GM18507 (cell line): Measurements from ENCODE around the gene SGMS1.
"Not testable (repeated sequence)": the region's sequence is repeated elsewhere in the genome, so short reads cannot be mapped to it uniquely, and the experiment has no call there.

Experiments used
- DNase-seq: peaks from one replicate; pipeline ENCODE4 v3.0.0; 2011; ENCODE audit warnings: low read depth; ENCODE audit not compliant: insufficient read length; ENCODE audit errors: extremely low spot score
- FAIRE-seq: peaks from 2 replicates; lab custom pipeline; 2011; peaks lifted over from hg19 to GRCh38; lab: Jason Lieb, UNC

SGMS1 gene

DNA sequence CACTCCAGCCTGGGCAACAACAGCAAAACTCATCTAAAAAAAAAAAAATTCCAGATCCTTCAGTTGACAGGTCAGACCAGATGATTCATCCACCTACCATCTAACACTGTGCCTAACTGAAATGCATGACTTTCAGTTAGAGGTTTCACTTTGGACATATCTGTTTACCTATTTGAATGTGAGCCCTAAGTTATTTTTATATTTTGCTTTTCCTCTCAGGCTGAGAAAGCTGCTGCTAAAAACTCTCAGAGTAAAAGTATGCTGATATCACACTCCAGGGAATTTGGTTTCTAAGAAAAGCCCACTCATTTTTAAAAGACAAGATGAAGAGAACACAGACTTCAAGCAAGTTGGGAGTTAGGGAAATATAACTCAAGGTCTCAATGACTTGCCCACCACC, 126.0 kb downstream of the SGMS1 start:
- peak; percentile 93 for FAIRE-seq
- DNase-seq: peak; percentile 25

- FAIRE-seq (peak; percentile 46), DNase-seq (no peak)
Measured at GRCh38 chr10:50496228-50496627, 127.5 kb downstream of the SGMS1 start.

GRCh38 chr10:50490241-50490640, 133.5 kb downstream of the SGMS1 start:
- no peak for FAIRE-seq

DNA sequence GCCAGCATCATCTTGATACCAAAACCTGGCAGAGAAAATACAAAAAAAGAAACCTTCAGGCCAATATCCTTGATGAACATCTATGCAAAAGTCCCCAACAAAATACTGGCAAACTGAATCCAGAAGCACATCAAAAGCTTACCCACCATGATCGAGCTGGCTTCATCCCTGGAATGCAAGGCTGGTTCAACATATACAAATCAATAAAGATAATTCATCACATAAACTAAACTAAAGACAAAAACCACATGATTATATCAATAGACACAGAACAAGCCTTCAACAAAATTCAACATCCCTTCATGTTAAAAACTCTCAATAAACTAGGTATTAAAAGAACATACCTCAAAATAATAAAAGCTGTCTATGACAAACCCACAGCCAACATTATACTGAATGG, 139.2 kb downstream of the SGMS1 start:
- not testable (repeated sequence) for FAIRE-seq, DNase-seq

More at GRCh38 chr10:50490241-50490640, 133.5 kb downstream of the SGMS1 start:
- DNase-seq: no peak

DNA sequence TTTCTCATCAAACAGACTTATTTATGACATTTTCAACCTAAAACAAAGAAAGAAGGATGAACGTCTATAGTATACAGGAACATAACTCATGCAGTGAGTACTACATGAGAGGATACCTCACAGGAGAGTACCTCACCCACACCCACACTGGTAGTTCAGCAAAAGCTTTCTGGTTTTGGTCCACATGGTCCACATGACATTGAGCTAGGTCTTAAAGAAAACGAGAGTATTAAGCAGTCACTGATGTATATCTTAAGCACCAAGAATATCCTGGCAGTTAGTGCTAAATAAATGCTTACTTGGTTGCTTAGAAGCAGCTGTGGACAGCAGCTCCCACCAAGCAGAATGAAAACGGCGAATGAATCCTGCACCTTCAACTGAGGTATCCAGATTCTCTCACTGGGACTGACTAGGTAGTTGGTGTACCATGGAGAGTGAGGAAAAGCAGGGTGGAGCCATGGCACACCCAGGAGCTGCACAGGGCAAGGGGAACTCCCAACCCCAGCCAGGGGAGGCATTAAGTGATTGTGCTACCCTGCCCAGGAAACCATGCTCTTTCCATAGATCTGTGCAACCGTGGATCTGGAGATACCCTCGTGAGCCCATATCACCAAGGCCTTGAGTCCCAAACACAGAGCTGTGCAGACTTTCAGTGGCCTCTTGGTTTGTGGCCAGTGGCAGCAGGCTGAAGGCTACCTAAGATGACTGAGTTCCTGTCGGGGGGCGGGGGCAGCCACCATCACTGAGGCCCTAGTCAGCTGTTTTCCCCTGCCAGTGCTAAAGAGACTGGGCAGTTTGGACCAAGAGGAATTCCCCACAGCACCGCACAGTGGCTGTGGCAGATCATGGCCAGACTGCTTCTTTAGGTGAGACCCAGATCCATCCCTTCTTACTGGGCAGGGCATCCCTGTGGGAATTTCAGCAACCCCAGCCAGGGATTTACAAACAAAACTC, 143.4 kb downstream of the SGMS1 start:
- DNase-seq (no peak), FAIRE-seq (no peak)

GRCh38 chr10:50477287-50478203, 146.2 kb downstream of the SGMS1 start:
- FAIRE-seq (no peak), DNase-seq (no peak)

- DNase-seq (no peak), FAIRE-seq (no peak)
Measured at GRCh38 chr10:50473756-50474155, 150.0 kb downstream of the SGMS1 start.

DNA sequence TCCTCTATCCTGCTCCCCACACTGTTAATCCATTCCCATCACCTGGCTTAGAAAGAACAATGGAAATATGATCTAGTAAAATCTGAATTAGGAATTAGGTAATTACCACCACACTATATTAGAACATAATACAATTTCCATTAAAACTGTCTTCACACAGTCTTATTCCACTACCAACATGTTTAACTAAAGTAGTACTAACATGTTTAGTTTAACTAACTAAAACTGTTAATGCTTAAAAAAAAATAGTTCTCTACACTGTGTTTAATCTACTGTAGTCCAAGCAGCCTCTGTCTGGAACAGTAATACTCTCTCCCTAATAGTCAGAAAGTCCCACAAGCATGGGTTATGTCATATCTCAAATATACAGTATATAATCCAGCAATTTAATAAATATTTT, 150.8 kb downstream of the SGMS1 start:
- no peak for DNase-seq
- FAIRE-seq: no peak

DNA sequence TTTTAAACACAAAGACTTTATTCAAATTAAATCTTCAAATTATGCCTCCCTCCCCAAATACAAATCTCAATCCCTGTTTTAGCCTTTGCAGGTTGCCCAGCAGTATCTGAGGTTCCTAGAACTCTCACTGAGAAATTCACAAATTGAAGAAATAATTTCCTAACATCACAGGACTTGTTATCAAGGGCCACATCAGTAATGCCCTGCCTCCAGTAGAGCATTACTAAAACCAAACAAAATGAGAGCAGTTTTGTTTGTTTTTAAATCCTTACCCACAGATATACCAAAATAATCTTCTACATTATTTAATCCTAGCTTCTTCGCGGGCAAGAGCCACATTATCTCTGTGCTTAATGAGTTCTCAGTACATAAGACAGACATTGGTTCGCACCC, 152.2 kb downstream of the SGMS1 start:
- DNase-seq (no peak), FAIRE-seq (no peak)

GRCh38 chr10:50470798-50471582, 152.8 kb downstream of the SGMS1 start:
- peak; percentile 72 for FAIRE-seq
- no peak for DNase-seq

- FAIRE-seq (peak; percentile 78), DNase-seq (no peak)
Measured at GRCh38 chr10:50470345-50470744, 153.4 kb downstream of the SGMS1 start.

DNA sequence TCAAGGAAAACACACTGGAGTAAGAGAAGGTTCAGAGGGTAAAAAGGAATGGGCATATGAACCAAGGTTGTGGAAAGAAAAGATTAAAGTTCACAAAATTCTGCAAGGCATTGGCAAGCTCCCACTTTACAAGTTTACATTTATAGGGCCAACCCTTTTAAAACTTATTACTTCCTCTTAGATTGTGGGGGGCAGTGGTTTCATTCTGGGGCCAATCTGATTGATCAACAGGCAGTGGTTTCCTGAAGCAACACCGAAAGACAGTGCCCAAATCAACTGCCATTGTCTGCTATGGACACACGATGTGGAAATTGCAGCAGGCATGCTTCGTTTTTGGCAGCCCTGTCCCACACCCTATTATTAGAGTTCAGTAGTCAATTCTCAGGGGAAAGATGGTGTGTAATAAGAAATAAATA, 154.0 kb downstream of the SGMS1 start:
- no peak for DNase-seq

GRCh38 chr10:50469288-50469687, 154.5 kb downstream of the SGMS1 start:
- FAIRE-seq: no peak
- DNase-seq: no peak

More for the DNA sequence above, 154.0 kb downstream of the SGMS1 start:
- no peak for FAIRE-seq

DNA sequence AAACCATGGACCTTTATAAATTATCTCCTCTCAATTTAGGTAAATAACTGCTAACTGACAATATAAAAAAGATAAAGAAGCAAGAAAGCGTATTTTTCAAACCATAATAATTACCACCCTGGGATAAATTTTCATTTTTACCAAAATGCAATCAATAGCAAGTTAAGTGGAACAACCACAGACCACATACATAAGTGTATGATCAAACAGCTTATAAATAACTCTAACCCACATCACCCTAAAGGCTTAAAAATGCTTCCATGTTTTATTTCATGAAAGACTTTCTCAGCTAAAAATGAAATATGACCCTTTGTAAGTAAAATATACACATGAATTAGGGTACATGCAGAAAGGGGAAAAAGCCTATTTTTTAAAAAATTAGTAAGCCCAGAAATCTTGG, 156.5 kb downstream of the SGMS1 start:
- DNase-seq (no peak), FAIRE-seq (peak; percentile 63)

DNA sequence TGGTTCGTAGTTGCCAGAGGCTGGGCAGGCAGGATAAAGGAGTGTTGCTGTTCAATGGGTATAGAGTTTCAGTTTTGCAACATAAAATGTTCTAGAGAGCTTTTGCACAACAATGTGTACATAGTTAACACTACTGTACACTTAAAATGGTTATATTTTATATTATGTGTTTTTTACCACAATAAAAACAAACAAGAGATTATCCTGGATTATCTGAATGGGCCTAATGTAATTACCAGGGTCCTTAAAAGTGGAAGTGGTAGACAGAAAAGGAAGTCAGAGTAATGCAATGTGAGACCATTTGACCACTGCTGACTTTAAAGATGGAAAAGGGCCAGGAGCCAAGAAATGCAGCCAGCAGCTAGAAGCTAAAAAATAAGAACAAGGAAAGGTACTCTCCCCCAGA, 159.7 kb downstream of the SGMS1 start:
- DNase-seq (no peak), FAIRE-seq (no peak)

DNA sequence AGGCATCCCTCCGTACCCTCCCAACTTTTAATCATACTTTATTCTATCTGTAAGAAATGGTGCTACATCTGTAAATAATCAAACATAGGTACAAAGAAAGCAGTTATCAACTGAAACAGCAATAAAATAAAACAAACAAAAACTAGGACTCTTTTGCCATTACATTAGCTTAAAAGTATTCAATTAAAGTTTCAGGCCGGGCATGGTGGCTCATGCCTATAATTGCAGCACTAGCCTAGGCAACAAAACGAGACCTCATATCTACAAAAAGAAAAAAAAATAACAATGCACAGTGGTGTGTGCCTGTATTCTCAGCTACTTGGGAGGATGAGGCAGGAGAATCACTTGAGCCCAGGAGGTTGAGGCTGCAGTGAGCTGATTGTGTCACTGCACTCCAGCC, 161.9 kb downstream of the SGMS1 start:
- no peak for FAIRE-seq
- no peak for DNase-seq

DNA sequence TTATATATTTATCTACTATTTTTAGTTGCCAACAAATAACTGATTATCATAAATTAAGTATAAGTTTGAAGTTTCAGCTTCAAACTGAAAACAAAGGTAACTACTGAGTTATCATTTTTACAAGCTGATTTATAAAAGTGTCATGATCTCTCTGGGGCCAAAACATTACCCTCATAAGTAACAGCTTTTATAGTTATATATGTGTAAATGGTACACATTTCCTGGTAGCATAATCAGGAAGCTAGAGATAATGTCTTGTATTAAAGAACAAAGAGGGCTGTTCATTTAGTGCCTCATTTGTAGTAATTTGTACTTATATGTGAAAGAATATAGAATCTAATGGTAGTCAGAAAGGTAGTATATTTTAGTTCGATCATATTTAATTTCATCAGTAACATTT, 162.6 kb downstream of the SGMS1 start:
- no peak for FAIRE-seq
- no peak for DNase-seq

DNA sequence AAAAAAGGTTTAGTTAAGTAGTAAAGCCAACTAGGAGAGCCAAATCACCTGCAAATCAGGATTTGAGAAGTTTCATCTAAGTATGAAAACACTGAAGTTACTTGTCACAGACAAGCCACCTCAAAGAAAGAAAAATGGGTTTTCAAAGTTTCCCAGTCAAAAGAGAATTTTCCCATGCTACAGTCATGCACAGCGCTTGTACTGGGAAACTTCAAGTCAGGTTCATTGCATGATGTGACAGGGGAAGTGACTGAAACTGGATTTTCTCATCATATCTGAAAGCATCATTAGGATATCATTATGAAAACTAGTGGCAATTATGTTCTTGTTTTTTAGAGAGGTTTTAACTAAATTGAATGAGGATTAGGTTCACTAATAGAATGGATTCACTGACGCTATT, 167.0 kb downstream of the SGMS1 start:
- DNase-seq (no peak), FAIRE-seq (peak; percentile 90)

DNA sequence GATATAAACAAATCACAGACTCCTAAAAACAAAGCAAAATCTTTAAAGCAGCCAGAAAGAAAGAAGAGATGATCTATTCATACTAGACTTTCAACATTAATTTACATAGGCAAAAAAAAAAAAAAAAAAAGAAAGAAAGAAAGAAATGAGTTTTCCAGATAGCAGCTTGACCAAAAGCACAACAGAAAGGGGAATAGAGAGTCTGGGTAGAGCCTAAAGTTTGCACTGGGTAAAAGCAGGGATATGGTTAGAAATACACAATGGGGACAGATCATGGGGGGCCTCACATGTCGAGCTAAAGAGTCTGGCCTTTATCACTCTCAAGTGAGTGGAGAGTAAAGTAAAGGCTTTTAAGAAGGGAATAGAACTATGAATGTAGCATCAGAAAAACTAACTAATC, 169.8 kb downstream of the SGMS1 start:
- FAIRE-seq: peak; percentile 63
- DNase-seq: no peak
